Suppressor macrophage (primary cell): ENCODE results near the gene NUB1.

Source experiments
- DNase-seq, 4 experiments: peaks; one replicate each; pipeline ENCODE4 v3.0.0-alpha.2; 2020 to 2022

NUB1 gene

GRCh38 chr7:151345576-151346469 is 4.2 kb downstream of the NUB1 start:
- no peak for DNase-seq

- no peak for DNase-seq
Measured at GRCh38 chr7:151346470-151346769, 4.8 kb downstream of the NUB1 start.

- no peak for DNase-seq
Measured at GRCh38 chr7:151347200-151347599, 5.6 kb downstream of the NUB1 start.

GRCh38 chr7:151348970-151349369 is 7.4 kb downstream of the NUB1 start:
- DNase-seq: no peak

- no peak for DNase-seq
Measured at GRCh38 chr7:151349507-151349853, 7.9 kb downstream of the NUB1 start.

- peak; percentile 32 to 71 (median 52) for DNase-seq
Measured at GRCh38 chr7:151351027-151351426, 9.4 kb downstream of the NUB1 start.

GRCh38 chr7:151351967-151352366 is 10.4 kb downstream of the NUB1 start:
- DNase-seq: peak; percentile 63 to 75 (median 72)

GRCh38 chr7:151352512-151352911 is 10.9 kb downstream of the NUB1 start:
- no peak for DNase-seq

GRCh38 chr7:151361193-151361959 is 19.8 kb downstream of the NUB1 start:
- no peak for DNase-seq

GRCh38 chr7:151363182-151363581 is 21.6 kb downstream of the NUB1 start:
- no peak for DNase-seq

GRCh38 chr7:151366166-151366879 is 24.7 kb downstream of the NUB1 start:
- no peak for DNase-seq

- no peak for DNase-seq
Measured at GRCh38 chr7:151366880-151367222, 25.2 kb downstream of the NUB1 start.

GRCh38 chr7:151367284-151367683 is 25.7 kb downstream of the NUB1 start:
- DNase-seq: no peak

GRCh38 chr7:151368136-151368571 is 26.5 kb downstream of the NUB1 start:
- DNase-seq: peak; percentile 81 to 88 (median 86)

GRCh38 chr7:151371266-151371665 is 29.7 kb downstream of the NUB1 start:
- DNase-seq: no peak

GRCh38 chr7:151372612-151373265 is 31.1 kb downstream of the NUB1 start:
- DNase-seq: no peak

GRCh38 chr7:151373599-151373998 is 32.0 kb downstream of the NUB1 start:
- no peak for DNase-seq

GRCh38 chr7:151374139-151374538 is 32.5 kb downstream of the NUB1 start:
- no peak for DNase-seq

- no peak for DNase-seq
Measured at GRCh38 chr7:151374726-151375125, 33.1 kb downstream of the NUB1 start.

- no peak for DNase-seq
Measured at GRCh38 chr7:151375530-151376217, 34.1 kb downstream of the NUB1 start.

GRCh38 chr7:151376218-151376902 is 34.7 kb downstream of the NUB1 start:
- no peak for DNase-seq

GRCh38 chr7:151377406-151377805 is 35.8 kb downstream of the NUB1 start:
- DNase-seq: no peak
